Kidney (tissue), 14 donors: Measurements from ENCODE around the gene AUTS2. TPM values are rescaled to one million over a fixed set of nuclear protein-coding genes. Genes with fewer than 3 reads are reported as not detected.

Experiments used
- DNase-seq, 5 donors: peaks; one replicate each; pipeline ENCODE4 v3.0.0-alpha.2; 2013 to 2020
- FAIRE-seq: peaks from 2 replicates; lab custom pipeline; 2012; peaks lifted over from hg19 to GRCh38; lab: Jason Lieb, UNC
- H3K27ac ChIP-seq, 2 donors: one replicate each; pipeline ENCODE4 v1.7.0; 2013; ENCODE audit warnings: low read depth in 2 of 2, low read length in 2 of 2, inconsistent platforms in 1 of 2
- H3K27me3 ChIP-seq: one replicate; pipeline ENCODE4 v1.7.1; 2013; ENCODE audit warnings: low read length, inconsistent platforms; ENCODE audit not compliant: control insufficient read depth, insufficient read depth
- H3K36me3 ChIP-seq, 3 donors: one replicate each; pipeline versions ENCODE4 v1.7.0 to v1.7.1; 2013; ENCODE audit warnings: low read length in 3 of 3, control low read depth in 1 of 3, inconsistent platforms in 1 of 3; ENCODE audit not compliant: insufficient read depth in 3 of 3, control insufficient read depth in 2 of 3
- H3K4me1 ChIP-seq, 3 donors: one replicate each; pipeline versions ENCODE4 v1.7.0 to v1.7.1; 2013; ENCODE audit warnings: low read length in 3 of 3, inconsistent platforms in 1 of 3, low read depth in 1 of 3; ENCODE audit not compliant: control insufficient read depth in 2 of 3, insufficient read depth in 2 of 3
- H3K4me3 ChIP-seq, 3 donors: one replicate each; pipeline versions ENCODE4 v1.7.0 to v1.8.1; 2013; ENCODE audit warnings: low read length in 3 of 3, control low read depth in 1 of 3, inconsistent platforms in 1 of 3
- H3K9ac ChIP-seq, 3 donors: one replicate each; pipeline versions ENCODE4 v1.7.0 to v1.7.1; 2013; ENCODE audit warnings: low read length in 3 of 3, control low read depth in 1 of 3, inconsistent platforms in 1 of 3
- H3K9me3 ChIP-seq, 3 donors: one replicate each; pipeline versions ENCODE4 v1.7.0 to v1.7.1; 2013; ENCODE audit warnings: low read length in 3 of 3, control low read depth in 1 of 3, inconsistent platforms in 1 of 3; ENCODE audit not compliant: control insufficient read depth in 2 of 3, insufficient read depth in 1 of 3
- intact Hi-C: fragments of 100-400 bp; cut with DNase I; formaldehyde crosslinking; loops from one replicate; pipeline ENCODE4 v1.11.1; 2022
- polyA plus RNA-seq: library from polyadenylated mRNA; stranded (reverse); fragments of 350-450 nt; fragmentation: Illumina TruSeq; extraction: RNeasy Lipid Tissue Mini Kit (QIAGEN cat#74804); gene quantifications from one replicate; pipeline ENCODE4 v1.2.3, GENCODE V29; 2014; ENCODE audit warnings: low read depth, low replicate concordance; ENCODE audit not compliant: insufficient read depth
- total RNA-seq: library from RNA; stranded (reverse); fragmentation: NEBNext Ultra II Directional; extraction: Animal tissue kit (Norgen Biotek cat#: 25700); gene quantifications from one replicate; pipeline ENCODE4 v1.2.1, GENCODE V29; 2021
- TF ChIP-seq, protein P1 (sequence below): IDR thresholded peaks from 3 replicates; pipeline ENCODE4 v1.5.1; 2012; ENCODE audit warnings: mild to moderate bottlenecking, moderate library complexity, borderline replicate concordance; ENCODE audit not compliant: insufficient read depth; ENCODE audit errors: extremely low read depth
- donor health status: control.
- donor health status: control.
- donor health status: control.
- donor health status: control.
- donor health status: control.
- donor health status: DM: yes; HTN: yes; CAD: no.
- donor health status: Normal renal cell carcinoma (clear cell type).

AUTS2 gene
- total and polyA plus RNA-seq, 2 donors from 2014 or later = 5.2 to 33.8 TPM

DNA sequence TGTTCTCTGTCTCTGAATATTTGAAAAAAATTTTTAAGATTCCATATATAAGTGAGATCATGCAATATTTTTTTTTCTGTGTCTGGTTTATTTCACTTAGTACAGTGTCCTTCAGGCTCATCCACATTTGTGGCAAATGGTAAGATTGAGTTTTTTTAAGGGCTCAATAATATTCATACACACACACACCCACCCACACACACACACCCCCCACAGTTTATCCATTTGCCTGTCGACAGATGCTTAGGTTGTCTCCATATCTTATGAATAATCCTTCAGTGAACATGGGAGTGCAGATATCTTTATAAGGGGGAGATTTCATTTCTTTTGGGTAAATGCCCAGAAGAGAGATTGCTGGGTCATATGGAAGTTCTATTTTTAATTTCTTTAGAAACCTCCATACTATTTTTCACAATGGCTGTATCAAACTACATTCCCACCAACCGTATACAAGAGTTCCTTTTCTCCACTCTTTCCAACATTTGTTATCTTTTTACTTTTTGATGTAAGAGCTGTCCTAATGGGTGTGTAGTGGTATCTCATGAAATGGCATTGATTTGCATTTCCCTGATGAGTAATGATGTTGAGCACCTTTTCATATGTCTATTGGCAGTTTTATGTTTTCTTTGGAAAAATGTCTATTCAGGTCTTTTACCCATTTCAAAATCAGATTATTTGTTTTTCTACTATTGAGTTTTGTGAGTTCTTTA lies 35.0 kb downstream of the AUTS2 start:
- H3K4me3 ChIP-seq = no peak overlapping the region
- H3K4me1 ChIP-seq = peaks cover 0 to 4% (median 0%) of the 10 kb centered on the region in 3 donors
- no peaks in the 10 kb centered on the region for H3K9me3 ChIP-seq
- TF ChIP-seq, protein P1, sequence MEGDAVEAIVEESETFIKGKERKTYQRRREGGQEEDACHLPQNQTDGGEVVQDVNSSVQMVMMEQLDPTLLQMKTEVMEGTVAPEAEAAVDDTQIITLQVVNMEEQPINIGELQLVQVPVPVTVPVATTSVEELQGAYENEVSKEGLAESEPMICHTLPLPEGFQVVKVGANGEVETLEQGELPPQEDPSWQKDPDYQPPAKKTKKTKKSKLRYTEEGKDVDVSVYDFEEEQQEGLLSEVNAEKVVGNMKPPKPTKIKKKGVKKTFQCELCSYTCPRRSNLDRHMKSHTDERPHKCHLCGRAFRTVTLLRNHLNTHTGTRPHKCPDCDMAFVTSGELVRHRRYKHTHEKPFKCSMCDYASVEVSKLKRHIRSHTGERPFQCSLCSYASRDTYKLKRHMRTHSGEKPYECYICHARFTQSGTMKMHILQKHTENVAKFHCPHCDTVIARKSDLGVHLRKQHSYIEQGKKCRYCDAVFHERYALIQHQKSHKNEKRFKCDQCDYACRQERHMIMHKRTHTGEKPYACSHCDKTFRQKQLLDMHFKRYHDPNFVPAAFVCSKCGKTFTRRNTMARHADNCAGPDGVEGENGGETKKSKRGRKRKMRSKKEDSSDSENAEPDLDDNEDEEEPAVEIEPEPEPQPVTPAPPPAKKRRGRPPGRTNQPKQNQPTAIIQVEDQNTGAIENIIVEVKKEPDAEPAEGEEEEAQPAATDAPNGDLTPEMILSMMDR = no peak
- H3K36me3 ChIP-seq = no peaks in the 10 kb centered on the region
- H3K27me3 ChIP-seq = no peaks in the 10 kb centered on the region
- no peak overlapping the region for H3K27ac ChIP-seq
- intact Hi-C loops = no loop called here
- DNase-seq (no peak), FAIRE-seq (no peak)
- H3K9ac ChIP-seq = no peak overlapping the region

DNA sequence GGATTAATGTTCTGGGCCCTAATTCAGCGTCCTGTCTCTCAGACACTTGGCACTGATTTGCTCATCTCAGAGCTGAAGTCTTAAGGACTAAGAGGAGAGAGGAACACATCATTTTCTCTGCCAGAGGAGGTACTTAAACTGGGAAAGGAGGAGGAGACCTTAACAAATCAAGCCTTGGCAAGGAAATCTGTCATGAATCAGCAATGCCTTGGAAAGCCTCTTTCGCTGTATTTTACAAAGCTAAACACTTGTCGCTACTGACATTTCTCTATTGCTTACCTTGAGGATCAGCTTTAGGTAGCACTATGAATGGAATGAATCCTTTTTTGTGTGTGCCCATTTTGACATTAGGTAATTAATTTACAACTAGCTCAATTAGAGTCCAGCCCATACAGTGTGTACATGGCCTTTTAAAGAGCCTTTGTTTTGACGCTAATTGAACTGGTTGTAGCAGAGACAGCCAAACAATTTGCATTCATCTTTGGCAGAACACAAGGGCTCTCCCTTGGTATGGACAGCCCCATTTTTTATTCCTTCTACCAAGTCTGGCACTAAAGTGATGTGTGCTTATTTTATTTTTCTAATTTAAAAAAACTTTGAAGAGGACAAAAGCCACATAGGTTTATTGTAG lies 37.4 kb downstream of the AUTS2 start:
- H3K27ac ChIP-seq = no peak overlapping the region
- FAIRE-seq (no peak), DNase-seq (no peak)
- H3K4me1 ChIP-seq = peaks cover 0 to 7% (median 0%) of the 10 kb centered on the region in 3 donors
- intact Hi-C loops = no loop called here
- no peaks in the 10 kb centered on the region for H3K36me3 ChIP-seq
- H3K27me3 ChIP-seq = no peaks in the 10 kb centered on the region
- H3K4me3 ChIP-seq = no peak overlapping the region
- TF ChIP-seq, protein P1 = no peak
- no peaks in the 10 kb centered on the region for H3K9me3 ChIP-seq
- H3K9ac ChIP-seq = no peak overlapping the region

DNA sequence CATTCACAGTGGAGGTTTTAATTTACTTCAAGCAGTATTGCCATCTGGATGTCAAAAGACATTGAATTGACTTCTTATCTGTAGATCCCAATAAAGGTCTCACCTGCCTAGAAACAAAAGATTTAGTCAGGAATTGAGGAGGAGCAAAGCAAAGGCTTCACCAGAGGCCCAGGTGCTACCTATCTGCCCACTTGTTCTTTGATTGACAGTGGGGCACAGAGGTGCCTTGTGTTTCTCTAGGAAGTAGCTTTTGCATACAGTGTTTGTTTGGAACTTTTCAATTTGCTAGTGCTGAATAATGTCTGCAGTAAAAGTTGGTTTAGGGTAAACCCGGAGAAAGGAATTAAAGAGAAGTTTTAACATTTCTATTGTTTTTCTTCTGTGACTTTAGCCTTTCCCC lies 40.4 kb downstream of the AUTS2 start:
- H3K4me3 ChIP-seq = no peak overlapping the region
- H3K9ac ChIP-seq = no peak overlapping the region
- peaks cover 0 to 2% (median 0%) of the 10 kb centered on the region in 3 donors for H3K4me1 ChIP-seq
- DNase-seq (no peak), FAIRE-seq (no peak)
- H3K36me3 ChIP-seq = no peaks in the 10 kb centered on the region
- H3K9me3 ChIP-seq = no peaks in the 10 kb centered on the region
- intact Hi-C loops = no loop called here
- TF ChIP-seq, protein P1 = no peak
- H3K27me3 ChIP-seq = no peaks in the 10 kb centered on the region
- H3K27ac ChIP-seq = no peak overlapping the region
